Measurements from ENCODE around the gene HIPK4. TPM values are rescaled to one million over a fixed set of nuclear protein-coding genes. Genes with fewer than 3 reads are reported as not detected.

HIPK4 gene
- 0.08 TPM for total RNA-seq (2013)
- under 1 TPM in 1 of 3 donors, not detected in 2; 0.09 TPM for polyA plus RNA-seq
- polyA minus RNA-seq, result 0.14 TPM in 1 of 2 replicates, not detected in the other
- total RNA-seq, result 0 to 0.60 (median 0.17) reads per million in 11 experiments

GRCh38 chr19:40390084-40390742 is at the start of gene HIPK4:
TSS of gene HIPK4 (minus strand) at chr19:40390181. CDS start at chr19:40389902, 279 bp downstream.
- H3K4me1 Mint-ChIP-seq, result peaks cover 15% of the 10 kb centered on the region
- peaks cover 3 to 7% (median 6%) of the 10 kb centered on the region in 3 donors for H3K27me3 Mint-ChIP-seq (ENCODE audit: low read depth in 3 of 3)
- H3K27ac ChIP-seq (ENCODE audit: low read depth in 1 of 2, low read length in 2 of 2), result no peak within 1 kb of the TSS
- peaks cover 5 to 10% of the 10 kb centered on the region in 2 donors for H3K4me1 ChIP-seq (ENCODE audit: control insufficient read depth in 1 of 2, insufficient read depth in 2 of 2, low read length in 2 of 2)
- no peaks in the 10 kb centered on the region for H3K36me3 ChIP-seq (replicated peaks in 1 of 2; ENCODE audit: control insufficient read depth in 1 of 2, insufficient read depth in 2 of 2, low read length in 2 of 2)
- H3K36me3 Mint-ChIP-seq, result no peaks in the 10 kb centered on the region
- no peak within 1 kb of the TSS for H3K4me2 ChIP-seq (replicated peaks; ENCODE audit: extremely low read depth, low read length, poor library complexity, severe bottlenecking)
- peak within 1 kb of the TSS in 1 of 7 donors; percentile 3 for H3K27ac Mint-ChIP-seq
- no peak within 1 kb of the TSS for H3K4me3 Mint-ChIP-seq
- no peak for DNase-seq
- H3K4me3 ChIP-seq (replicated peaks in 1 of 3; ENCODE audit: low read depth in 2 of 3, low read length in 3 of 3), result no peak within 1 kb of the TSS
- H2AFZ ChIP-seq (ENCODE audit: insufficient read depth, low read depth, low read length, poor library complexity, severe bottlenecking), result no peak within 1 kb of the TSS
- H4K20me1 ChIP-seq (ENCODE audit: insufficient read depth, low read length), result no peaks in the 10 kb centered on the region
- no peak within 1 kb of the TSS for H3K9ac ChIP-seq (ENCODE audit: insufficient read depth, low read length, poor library complexity, severe bottlenecking)
- no peak for TF ChIP-seq CTCF (IDR thresholded peaks at IDR 0.05)
- WGBS (ENCODE audit: insufficient coverage), result 94% methylated on average over 10 of the region's 10 CpGs
- no peaks in the 10 kb centered on the region for H3K79me2 ChIP-seq (ENCODE audit: insufficient read depth, low read length)
- no peaks in the 10 kb centered on the region for H3K27me3 ChIP-seq (ENCODE audit: control insufficient read depth in 2 of 2, insufficient read depth in 2 of 2, low read length in 2 of 2)
- intact Hi-C loops (cut with micrococcal nuclease), result loop anchor here in 1 of 2 donors (10.0 kb wide), 1 partner anchor 85 kb away; no protein-coding TSS in a partner anchor
- no peaks in the 10 kb centered on the region for H3K9me3 ChIP-seq (replicated peaks in 1 of 2; ENCODE audit: control insufficient read depth in 1 of 2, insufficient read depth in 1 of 2, low read length in 2 of 2)
- H3K9me3 Mint-ChIP-seq, result peaks cover 0 to 4% (median 0%) of the 10 kb centered on the region in 7 donors

- no peak overlapping the region for H3K27ac ChIP-seq (ENCODE audit: low read depth in 1 of 2, low read length in 2 of 2)
- peaks cover 0 to 1% (median 0%) of the 10 kb centered on the region in 3 donors for H3K27me3 Mint-ChIP-seq (ENCODE audit: low read depth in 3 of 3)
- H3K36me3 Mint-ChIP-seq, result peaks cover 30% of the 10 kb centered on the region in 2 donors
- no peak overlapping the region for H3K4me2 ChIP-seq (replicated peaks; ENCODE audit: extremely low read depth, low read length, poor library complexity, severe bottlenecking)
- peak overlapping the region in 2 of 7 donors; percentile 68 to 75 for H3K27ac Mint-ChIP-seq
- H3K4me3 Mint-ChIP-seq, result no peak overlapping the region
- H3K9ac ChIP-seq (ENCODE audit: insufficient read depth, low read length, poor library complexity, severe bottlenecking), result no peak overlapping the region
- no peak overlapping the region for H2AFZ ChIP-seq (ENCODE audit: insufficient read depth, low read depth, low read length, poor library complexity, severe bottlenecking)
- no peak for TF ChIP-seq CTCF (IDR thresholded peaks at IDR 0.05)
- DNase-seq, result no peak
- H3K9me3 Mint-ChIP-seq, result peaks cover 0 to 2% (median 0%) of the 10 kb centered on the region in 7 donors
- H3K9me3 ChIP-seq (replicated peaks in 1 of 2; ENCODE audit: control insufficient read depth in 1 of 2, insufficient read depth in 1 of 2, low read length in 2 of 2), result no peaks in the 10 kb centered on the region
- H3K36me3 ChIP-seq (replicated peaks in 1 of 2; ENCODE audit: control insufficient read depth in 1 of 2, insufficient read depth in 2 of 2, low read length in 2 of 2), result peaks cover 20 to 23% of the 10 kb centered on the region in 2 donors
- H3K4me1 ChIP-seq (ENCODE audit: control insufficient read depth in 1 of 2, insufficient read depth in 2 of 2, low read length in 2 of 2), result peaks cover 51 to 56% of the 10 kb centered on the region in 2 donors
- H3K4me1 Mint-ChIP-seq, result peaks cover 48% of the 10 kb centered on the region
- WGBS (ENCODE audit: insufficient coverage), result no CpG with 5 or more reads among the region's 3 CpGs
- H4K20me1 ChIP-seq (ENCODE audit: insufficient read depth, low read length), result peaks cover 39% of the 10 kb centered on the region
- H3K79me2 ChIP-seq (ENCODE audit: insufficient read depth, low read length), result peaks cover 33% of the 10 kb centered on the region
- H3K27me3 ChIP-seq (ENCODE audit: control insufficient read depth in 2 of 2, insufficient read depth in 2 of 2, low read length in 2 of 2), result no peaks in the 10 kb centered on the region
- intact Hi-C loops (cut with micrococcal nuclease), result no loop called here
- H3K4me3 ChIP-seq (replicated peaks in 1 of 3; ENCODE audit: low read depth in 2 of 3, low read length in 3 of 3), result no peak overlapping the region
These were observed 48.3 kb upstream of the HIPK4 start for GRCh38 chr19:40438284-40438683.

Measured in CD14-positive monocyte (primary cell).